Measurements from ENCODE around the gene SPATA2. TPM values are rescaled to one million over a fixed set of nuclear protein-coding genes. Genes with fewer than 3 reads are reported as not detected.

SPATA2 gene
- total and polyA plus RNA-seq, 2 of the 8 experiments (the other 6 are each of a cell fraction or from before 2014, with no cell fraction given): 11.0 to 13.0 TPM

- Histone ChIP-seq H3K23me2 (ENCODE audit: low read depth, low read length) (peaks cover 1% of the 10 kb centered on the region; the same call in 1 of the 2 replicates), H3K4me2 (ENCODE audit: insufficient read depth in 1 of 2, low read depth in 2 of 2, low read length in 2 of 2) (no peak overlapping the region), H3K79me2 (ENCODE audit: control insufficient read depth in 1 of 2, insufficient read depth in 2 of 2, low read length in 2 of 2) (no peaks in the 10 kb centered on the region), H3K79me1 (ENCODE audit: low read depth, low read length) (no peaks in the 10 kb centered on the region), H2BK120ac (replicated peaks; ENCODE audit: low read depth, low read length) (no peak overlapping the region), H2AK5ac (ENCODE audit: low read depth, low read length) (no peak overlapping the region), H2BK15ac (ENCODE audit: low read length) (no peak overlapping the region), H4K8ac (ENCODE audit: extremely low read depth, insufficient read depth, low read length) (no peak overlapping the region), H3K27me3 (replicated peaks in 1 of 4; ENCODE audit: control insufficient read depth in 3 of 4, extremely low read depth in 1 of 4, insufficient read depth in 3 of 4, low read length in 3 of 4) (no peaks in the 10 kb centered on the region), H2BK12ac (ENCODE audit: low read depth, low read length) (no peak overlapping the region), H3K9ac (replicated peaks in 1 of 4; ENCODE audit: extremely low read depth in 1 of 4, low read depth in 3 of 4, low read length in 3 of 4) (no peak overlapping the region), H3K9me3 (ENCODE audit: insufficient read depth in 2 of 2, low read depth in 1 of 2, low read length in 1 of 2) (no peaks in the 10 kb centered on the region), H3K27ac (ENCODE audit: low read depth, low read length) (no peak overlapping the region), H2BK20ac (ENCODE audit: low read length) (no peak overlapping the region), H2AFZ (ENCODE audit: low read length) (no peak overlapping the region), H3K56ac (replicated peaks; ENCODE audit: insufficient read length, low read depth, low read length) (no peak overlapping the region), H3K4me3 (ENCODE audit: extremely low read depth in 1 of 4, insufficient read depth in 2 of 4, low read depth in 3 of 4, low read length in 4 of 4) (no peak overlapping the region), H3K36me3 (ENCODE audit: control insufficient read depth in 2 of 4, insufficient read depth in 4 of 4, low read length in 3 of 4) (peaks cover 0 to 12% (median 0%) of the 10 kb centered on the region in 4 experiments; a peak in 2 of 8 replicates), H3K4me1 (replicated peaks in 1 of 4; ENCODE audit: control insufficient read depth in 3 of 4, insufficient read depth in 4 of 4, low read length in 3 of 4) (no peaks in the 10 kb centered on the region), H4K91ac (replicated peaks; ENCODE audit: insufficient read length, low read length) (no peak overlapping the region), H2BK5ac (ENCODE audit: low read depth, low read length) (no peak overlapping the region), H3K14ac (ENCODE audit: insufficient read length) (no peak overlapping the region), H3K18ac (ENCODE audit: extremely low read depth, low read length) (no peak overlapping the region), H4K5ac (ENCODE audit: insufficient read length, low read depth, low read length) (no peak overlapping the region), H3K23ac (ENCODE audit: insufficient read length) (no peak overlapping the region), H4K20me1 (replicated peaks in 1 of 2; ENCODE audit: control insufficient read depth in 1 of 2, insufficient read depth in 2 of 2, low read length in 2 of 2) (peaks cover 0 to 8% of the 10 kb centered on the region in 2 experiments), H3K4ac (replicated peaks; ENCODE audit: insufficient read length, low read depth, low read length) (no peak overlapping the region)
- FAIRE-seq (no peak), DNase-seq (ENCODE audit: low read depth in 1 of 2, low spot score in 2 of 2) (no peak)
- CTCF ChIA-PET (ENCODE audit: partially characterized antibody): interaction anchor here (0.8 to 1.8 kb wide), 4 partner anchors 9 to 271 kb away, joined by 3 to 7 read pairs (median 4); no protein-coding TSS in a partner anchor
- 94% methylated on average over 15 of the region's 15 CpGs; no CpG with 5 or more reads in 1 of the 2 experiments for WGBS, 2 experiments (ENCODE audit: extremely low coverage in 1 of 2, insufficient coverage in 1 of 2, insufficient read length in 1 of 2, insufficient replicate concordance in 2 of 2, low coverage in 1 of 2, low lambda C conversion rate in 2 of 2, missing lambda C conversion rate in 1 of 2)
- POLR2A ChIA-PET (ENCODE audit: partially characterized antibody): no interaction called here
- no peak for TF ChIP-seq TBP (IDR thresholded peaks at IDR 0.05; ENCODE audit: low read depth, low read length)
- no peak for TF ChIP-seq HDAC2 (IDR thresholded peaks at IDR 0.05; ENCODE audit: borderline replicate concordance in 1 of 2, low read depth in 2 of 2, low read length in 2 of 2)
- no peak for TF ChIP-seq TAF1 (IDR thresholded peaks at IDR 0.05; ENCODE audit: low read depth, low read length)
- no peak for TF ChIP-seq SP2 (IDR thresholded peaks at IDR 0.05; ENCODE audit: low read length)
These were observed 34.4 kb downstream of the SPATA2 start for GRCh38 chr20:49880724-49881445.

All from H1 (cell line).